GM19463 (cell line): ENCODE measurements around the gene SH2D3C.
A peak's percentile ranks its signal among the peaks of the same experiment; 100 is the strongest.

ENCODE experiments used
- ATAC-seq: cut with Tn5 transposase; IDR thresholded peaks from one replicate; pipeline ENCODE4 v1.9.1; 2021; ENCODE audit warnings: mild to moderate bottlenecking, moderate library complexity; ENCODE audit not compliant: unreplicated experiment

SH2D3C gene

GRCh38 chr9:127703289-127703946 lies 75.0 kb downstream of the SH2D3C start:
- ATAC-seq = no peak

GRCh38 chr9:127700594-127701255 lies 77.7 kb downstream of the SH2D3C start:
- no peak for ATAC-seq

- ATAC-seq = no peak
Observed at GRCh38 chr9:127700140-127700539, 78.3 kb downstream of the SH2D3C start.

GRCh38 chr9:127698985-127699670 lies 79.3 kb downstream of the SH2D3C start:
- ATAC-seq = peak; percentile 88

GRCh38 chr9:127698386-127698785 lies 80.1 kb downstream of the SH2D3C start:
- no peak for ATAC-seq

DNA sequence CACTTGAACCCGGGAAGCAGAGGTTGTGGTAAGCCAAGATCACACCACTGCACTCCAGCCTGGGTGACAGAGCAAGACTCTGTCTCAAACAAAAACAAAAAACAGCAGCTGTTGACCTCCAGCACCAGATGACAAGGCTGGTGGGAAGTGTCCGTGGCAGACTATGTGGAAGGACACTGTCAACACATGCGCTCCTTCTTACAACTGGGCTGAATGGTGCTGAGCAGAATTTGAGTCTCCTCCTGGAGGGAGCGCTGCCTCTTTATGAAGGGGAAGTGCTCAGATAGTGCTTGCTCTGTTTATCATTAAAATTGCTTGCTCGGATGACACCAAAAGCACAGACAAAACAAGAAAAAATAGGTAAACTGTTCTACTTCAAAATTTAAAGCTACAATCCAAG lies 80.9 kb downstream of the SH2D3C start:
- ATAC-seq = no peak

DNA sequence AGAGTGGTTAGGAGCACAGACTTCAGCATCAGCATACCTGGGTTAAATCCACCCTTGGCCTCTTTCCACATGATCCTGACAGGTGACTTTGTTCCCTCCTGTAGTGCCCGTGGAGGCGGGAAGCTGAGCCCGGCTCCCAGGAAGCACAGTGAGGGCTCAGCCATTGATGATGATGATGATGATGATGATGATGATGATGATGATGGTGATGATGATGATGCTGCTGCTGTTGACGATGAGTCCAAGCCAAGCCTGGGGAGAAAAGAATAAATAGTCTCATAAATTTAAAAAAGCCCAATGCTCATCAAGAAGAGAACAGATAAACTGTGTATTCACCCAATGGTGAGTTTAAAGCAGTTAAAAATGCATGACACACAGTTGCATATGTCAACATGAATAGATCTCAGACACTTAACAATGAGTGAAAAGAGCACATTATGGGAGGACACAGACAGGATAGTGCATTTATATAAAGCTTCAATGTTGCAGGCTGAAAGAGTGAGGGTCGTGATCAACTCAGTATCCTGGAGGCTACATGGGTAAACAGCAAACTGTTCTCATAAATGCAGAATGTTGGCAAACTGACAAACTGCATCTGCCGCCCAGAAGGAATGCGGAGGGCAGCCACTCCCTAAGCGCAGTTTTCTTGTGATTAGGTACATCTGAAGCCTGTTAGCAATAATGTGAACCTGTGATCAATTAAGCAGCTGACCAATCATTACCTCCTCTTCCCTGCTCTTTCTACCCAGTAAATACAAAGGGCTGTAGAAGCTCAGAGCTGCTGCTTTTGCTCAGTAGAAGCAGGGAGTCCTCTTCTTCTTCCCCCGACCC lies 83.4 kb downstream of the SH2D3C start:
- ATAC-seq = no peak

GRCh38 chr9:127693697-127694096 lies 84.8 kb downstream of the SH2D3C start:
- no peak for ATAC-seq

- no peak for ATAC-seq
Observed at GRCh38 chr9:127693143-127693542, 85.3 kb downstream of the SH2D3C start.

- ATAC-seq = no peak
Observed at GRCh38 chr9:127692071-127692470, 86.4 kb downstream of the SH2D3C start.

- ATAC-seq = no peak
Observed at GRCh38 chr9:127690735-127691134, 87.7 kb downstream of the SH2D3C start.

DNA sequence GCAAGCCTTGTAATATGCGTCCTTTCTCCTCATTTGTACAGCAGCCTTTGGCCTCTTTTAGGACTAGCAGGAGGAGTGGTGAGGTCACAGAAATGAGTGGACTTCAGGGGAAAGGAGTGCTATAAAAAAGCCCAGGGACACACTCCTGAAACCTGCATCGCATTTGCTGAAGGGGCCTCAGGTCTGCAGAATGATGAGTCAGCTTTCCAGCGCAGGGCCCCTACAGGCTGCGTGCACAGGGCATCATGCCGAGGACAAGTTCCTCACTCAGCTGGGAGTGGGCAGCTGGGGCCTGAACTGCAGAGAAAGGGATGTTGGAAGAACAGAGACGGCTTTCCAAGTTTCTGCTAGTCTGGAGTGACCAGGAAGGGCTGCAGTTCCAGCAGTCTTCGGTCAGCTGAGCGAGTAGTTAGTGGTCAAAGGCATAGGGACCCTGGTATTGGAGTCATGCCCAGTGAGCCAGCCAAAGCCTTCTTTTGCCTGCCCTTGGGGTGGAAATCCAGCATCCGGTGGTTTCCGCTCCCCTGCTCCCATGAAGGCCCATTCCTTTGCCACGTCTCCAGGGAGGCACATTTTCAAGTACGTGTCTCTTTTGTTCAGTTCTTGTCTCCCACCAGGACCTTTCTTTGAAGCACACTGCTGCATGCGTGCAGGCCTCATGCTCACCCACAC lies 89.0 kb downstream of the SH2D3C start:
- no peak for ATAC-seq
